Inferior parietal cortex (tissue), 1 donor: ENCODE results near the gene RASSF8.
"Not testable (repeated sequence)": the region's sequence is repeated elsewhere in the genome, so short reads cannot be mapped to it uniquely, and the experiment has no call there.

Source experiments
- DNase-seq: peaks from one replicate; pipeline ENCODE4 v3.0.0-alpha.2; 2016; ENCODE audit errors: extremely low spot score

Gene RASSF8

GRCh38 chr12:26029736-26030022 lies 71.2 kb downstream of the RASSF8 start:
- no peak for DNase-seq

GRCh38 chr12:26030371-26030770 lies 71.9 kb downstream of the RASSF8 start:
- DNase-seq, result no peak

- no peak for DNase-seq
These were observed 72.8 kb downstream of the RASSF8 start for GRCh38 chr12:26031318-26031717.

GRCh38 chr12:26031827-26032226 lies 73.3 kb downstream of the RASSF8 start:
- DNase-seq, result no peak

- no peak for DNase-seq
These were observed 73.8 kb downstream of the RASSF8 start for GRCh38 chr12:26032290-26032689.

- DNase-seq, result no peak
These were observed 74.3 kb downstream of the RASSF8 start for GRCh38 chr12:26032719-26033241.

GRCh38 chr12:26034371-26035142 lies 76.1 kb downstream of the RASSF8 start:
- no peak for DNase-seq

- no peak for DNase-seq
These were observed 78.4 kb downstream of the RASSF8 start for GRCh38 chr12:26036877-26037276.

GRCh38 chr12:26037615-26038220 lies 79.2 kb downstream of the RASSF8 start:
- DNase-seq, result no peak

GRCh38 chr12:26042645-26043044 lies 84.2 kb downstream of the RASSF8 start:
- no peak for DNase-seq

- peak; percentile 49 for DNase-seq
These were observed 84.9 kb downstream of the RASSF8 start for GRCh38 chr12:26043135-26044006.

- DNase-seq, result no peak
These were observed 85.5 kb downstream of the RASSF8 start for GRCh38 chr12:26044007-26044394.

GRCh38 chr12:26044592-26044991 lies 86.1 kb downstream of the RASSF8 start:
- no peak for DNase-seq

- no peak for DNase-seq
These were observed 87.7 kb downstream of the RASSF8 start for GRCh38 chr12:26046203-26046602.

- no peak for DNase-seq
These were observed 88.4 kb downstream of the RASSF8 start for GRCh38 chr12:26046906-26047305.

- DNase-seq, result no peak
These were observed 89.1 kb downstream of the RASSF8 start for GRCh38 chr12:26047401-26048226.

GRCh38 chr12:26052652-26053051 lies 94.2 kb downstream of the RASSF8 start:
- no peak for DNase-seq

- no peak for DNase-seq
These were observed 95.9 kb downstream of the RASSF8 start for GRCh38 chr12:26054383-26054782.

- no peak for DNase-seq
These were observed 96.6 kb downstream of the RASSF8 start for GRCh38 chr12:26055087-26055486.

GRCh38 chr12:26056335-26056734 lies 97.9 kb downstream of the RASSF8 start:
- no peak for DNase-seq

- not testable (repeated sequence) for DNase-seq
These were observed 98.8 kb downstream of the RASSF8 start for GRCh38 chr12:26057271-26057670.

GRCh38 chr12:26058308-26058707 lies 99.8 kb downstream of the RASSF8 start:
- no peak for DNase-seq
